Immature natural killer cell (primary cell): ENCODE measurements around the gene CDR2. TPM values are rescaled to one million over a fixed set of nuclear protein-coding genes. Genes with fewer than 3 reads are reported as not detected.
"Not testable (repeated sequence)": the region's sequence is repeated elsewhere in the genome, so short reads cannot be mapped to it uniquely, and the experiment has no call there.

Experiments
- DNase-seq, 3 donors: peaks; one replicate each; pipeline ENCODE4 v3.0.0; 2022; ENCODE audit warnings: mixed read lengths in 1 of 3
- H3K27ac Mint-ChIP-seq, 6 donors: one replicate each; pipeline ENCODE4 v1.8.0; 2020; ENCODE audit warnings: mixed read lengths in 6 of 6, mild to moderate bottlenecking in 5 of 6, inconsistent platforms in 4 of 6, moderate library complexity in 3 of 6
- H3K27me3 Mint-ChIP-seq, 3 donors: one replicate each; pipeline ENCODE4 v1.8.0; 2020 to 2021; ENCODE audit warnings: low read depth in 3 of 3, mild to moderate bottlenecking in 3 of 3, mixed read lengths in 3 of 3, moderate library complexity in 3 of 3, inconsistent platforms in 1 of 3
- H3K36me3 Mint-ChIP-seq, 3 donors: one replicate each; pipeline ENCODE4 v1.8.0; 2020; ENCODE audit warnings: mixed read lengths in 3 of 3, inconsistent platforms in 2 of 3, mild to moderate bottlenecking in 2 of 3
- H3K4me1 Mint-ChIP-seq, 2 donors: one replicate each; pipeline ENCODE4 v1.8.0; 2020; ENCODE audit warnings: inconsistent platforms in 2 of 2, mild to moderate bottlenecking in 2 of 2, mixed read lengths in 2 of 2, moderate library complexity in 1 of 2
- H3K4me3 Mint-ChIP-seq, 5 donors: one replicate each; pipeline ENCODE4 v1.8.0; 2020; ENCODE audit warnings: mild to moderate bottlenecking in 5 of 5, mixed read lengths in 5 of 5, inconsistent platforms in 3 of 5, moderate library complexity in 3 of 5
- H3K9me3 Mint-ChIP-seq, 6 donors: one replicate each; pipeline ENCODE4 v1.8.0; 2020; ENCODE audit warnings: mild to moderate bottlenecking in 6 of 6, mixed read lengths in 6 of 6, inconsistent platforms in 4 of 6, moderate library complexity in 3 of 6
- polyA plus RNA-seq, 3 donors: library from polyadenylated mRNA; unstranded; fragments of 300-500 nt; fragmentation: Illumina TruSeq; gene quantifications; one replicate each; pipeline ENCODE4 v1.2.3, GENCODE V29; 2021

CDR2 gene
- polyA plus RNA-seq, 3 donors from 2014 or later, result 9.6 to 21.7 (median 11.3) TPM

- Mint-ChIP-seq H3K4me1 (peaks cover 21 to 35% of the 10 kb centered on the region in 2 donors), H3K27ac (peak overlapping the region in 2 of 6 donors; percentile 8 to 19), H3K36me3 (peaks cover 7 to 10% (median 8%) of the 10 kb centered on the region in 3 donors), H3K4me3 (no peak overlapping the region), H3K27me3 (no peaks in the 10 kb centered on the region), H3K9me3 (no peaks in the 10 kb centered on the region)
- no peak for DNase-seq
Observed at GRCh38 chr16:22353933-22354541, 20.4 kb downstream of the CDR2 start.

- Mint-ChIP-seq H3K27me3 (no peaks in the 10 kb centered on the region), H3K4me1 (peaks cover 16 to 29% of the 10 kb centered on the region in 2 donors), H3K27ac (peak overlapping the region in 4 of 6 donors; percentile 8 to 43 (median 16)), H3K4me3 (no peak overlapping the region), H3K36me3 (peaks cover 10 to 13% (median 13%) of the 10 kb centered on the region in 3 donors), H3K9me3 (no peaks in the 10 kb centered on the region)
- no peak for DNase-seq
Observed at GRCh38 chr16:22353191-22353919, 21.1 kb downstream of the CDR2 start.

- Mint-ChIP-seq H3K9me3 (no peaks in the 10 kb centered on the region), H3K27me3 (no peaks in the 10 kb centered on the region), H3K27ac (no peak overlapping the region), H3K4me3 (no peak overlapping the region), H3K36me3 (peaks cover 10 to 13% (median 13%) of the 10 kb centered on the region in 3 donors), H3K4me1 (peaks cover 10 to 23% of the 10 kb centered on the region in 2 donors)
- DNase-seq, result no peak
Observed at GRCh38 chr16:22352723-22353122, 21.7 kb downstream of the CDR2 start.

DNA sequence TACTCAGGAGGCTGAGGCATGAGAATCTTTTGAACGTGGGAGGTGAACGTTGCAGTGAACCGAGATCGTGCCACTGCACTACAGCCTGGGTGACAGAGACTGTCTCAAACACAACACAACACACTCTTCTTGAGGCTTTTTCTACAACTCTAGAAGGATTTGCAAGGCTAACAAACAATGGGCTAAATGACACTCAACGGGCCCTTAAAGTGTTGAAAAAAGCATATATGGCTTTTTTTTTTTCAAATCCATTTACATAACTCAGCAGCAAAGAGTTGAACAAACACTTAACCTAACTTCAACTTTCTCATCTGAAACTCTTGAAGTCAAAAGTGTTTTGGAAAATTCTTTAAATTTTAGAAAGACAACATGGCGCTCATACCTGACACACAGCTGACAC lies 22.3 kb downstream of the CDR2 start:
- Mint-ChIP-seq H3K9me3 (no peaks in the 10 kb centered on the region), H3K4me1 (peaks cover 4 to 17% of the 10 kb centered on the region in 2 donors), H3K27me3 (peaks cover 0 to under 1% (median 0%) of the 10 kb centered on the region in 3 donors), H3K27ac (no peak overlapping the region), H3K36me3 (peaks cover 15 to 19% (median 17%) of the 10 kb centered on the region in 3 donors), H3K4me3 (no peak overlapping the region)
- DNase-seq, result no peak

DNA sequence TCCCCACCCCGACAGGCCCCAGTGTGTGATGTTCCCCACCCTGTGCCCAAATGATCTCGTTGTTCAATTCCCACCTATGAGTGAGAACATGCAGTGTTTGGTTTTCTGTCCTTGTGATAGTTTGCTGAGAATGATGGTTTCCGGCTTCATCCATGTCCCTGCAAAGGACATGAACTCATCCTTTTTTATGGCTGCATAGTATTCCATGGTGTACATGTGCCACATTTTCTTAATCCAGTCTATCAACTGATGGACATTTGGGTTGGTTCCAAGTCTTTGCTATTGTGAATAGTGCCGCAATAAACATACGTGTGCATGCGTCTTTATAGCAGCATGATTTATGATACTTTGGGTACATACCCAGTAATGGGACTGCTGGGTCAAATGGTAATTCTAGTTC lies 23.4 kb downstream of the CDR2 start:
- not testable (repeated sequence) for H3K9me3 Mint-ChIP-seq, H3K27ac Mint-ChIP-seq, H3K4me3 Mint-ChIP-seq, DNase-seq, H3K27me3 Mint-ChIP-seq
- H3K36me3 Mint-ChIP-seq, result peaks cover 15 to 24% (median 21%) of the 10 kb centered on the region in 3 donors
- H3K4me1 Mint-ChIP-seq, result peaks cover 2 to 15% of the 10 kb centered on the region in 2 donors

- Mint-ChIP-seq H3K9me3 (no peaks in the 10 kb centered on the region), H3K27me3 (peaks cover 0 to 3% (median 0%) of the 10 kb centered on the region in 3 donors), H3K4me1 (peaks cover 0 to 2% of the 10 kb centered on the region in 2 donors), H3K4me3 (no peak overlapping the region), H3K27ac (no peak overlapping the region), H3K36me3 (peaks cover 15 to 29% (median 21%) of the 10 kb centered on the region in 3 donors)
- no peak for DNase-seq
Observed at GRCh38 chr16:22348291-22348690, 26.1 kb downstream of the CDR2 start.

DNA sequence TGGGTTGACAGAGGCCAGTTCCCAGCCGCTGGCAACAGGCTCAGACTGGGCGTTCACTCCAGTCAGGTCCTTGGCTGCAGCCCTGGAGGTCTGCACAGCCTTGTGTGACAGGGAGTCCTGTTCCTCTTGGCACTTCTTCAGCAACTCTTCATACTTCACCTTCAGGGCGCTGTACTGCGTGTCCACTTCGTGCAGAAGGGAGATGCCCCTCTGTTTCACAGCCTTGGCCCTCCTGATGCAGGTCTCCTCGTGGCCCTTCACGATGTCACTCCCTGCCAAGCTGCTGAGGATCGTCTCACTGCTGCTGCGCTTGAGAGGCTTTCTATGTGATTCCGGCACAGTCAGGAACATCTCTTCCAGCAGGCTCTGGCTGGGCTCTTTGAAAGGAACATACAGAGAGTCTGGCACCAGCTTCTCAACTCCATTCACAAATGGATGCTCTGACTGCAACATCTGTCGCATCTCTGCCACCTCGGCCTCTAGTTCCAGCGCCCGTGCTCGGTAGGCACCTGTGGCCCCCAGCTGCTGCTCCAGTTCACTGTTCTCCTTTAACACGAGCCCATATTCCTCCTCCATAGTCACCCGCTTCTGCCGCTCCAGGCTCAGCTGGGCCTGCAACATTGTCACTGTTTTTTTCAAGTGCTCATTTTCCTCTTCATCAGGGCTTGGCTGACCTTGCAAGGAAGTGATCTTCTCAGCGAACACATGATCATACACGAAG lies 27.2 kb downstream of the CDR2 start:
- peaks cover 15 to 29% (median 21%) of the 10 kb centered on the region in 3 donors for H3K36me3 Mint-ChIP-seq
- peaks cover 0 to 3% (median 0%) of the 10 kb centered on the region in 3 donors for H3K27me3 Mint-ChIP-seq
- no peak for DNase-seq
- H3K9me3 Mint-ChIP-seq, result no peaks in the 10 kb centered on the region
- H3K4me3 Mint-ChIP-seq, result no peak overlapping the region
- peak overlapping the region in 1 of 6 donors; percentile 56 for H3K27ac Mint-ChIP-seq
- H3K4me1 Mint-ChIP-seq, result no peaks in the 10 kb centered on the region

DNA sequence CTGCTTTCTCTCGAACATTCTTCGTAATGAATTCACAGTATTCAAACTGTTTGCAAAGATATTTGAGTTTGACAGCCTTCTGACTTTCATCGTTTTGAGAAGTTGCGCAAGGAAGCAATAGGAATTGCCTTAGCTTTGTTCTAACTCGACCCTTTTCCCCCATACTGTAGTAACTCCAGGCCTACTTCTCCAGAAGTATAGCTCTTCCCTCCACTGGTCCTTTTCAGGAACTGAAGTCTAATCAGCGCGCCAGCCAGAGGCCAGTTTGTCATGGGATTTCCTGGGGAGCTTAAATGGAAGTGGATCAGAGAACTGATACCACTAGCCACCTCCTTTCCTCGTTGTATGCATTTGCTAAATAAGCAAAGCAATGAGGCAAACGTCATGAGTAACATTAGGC lies 27.9 kb downstream of the CDR2 start:
- Mint-ChIP-seq H3K27me3 (peaks cover 0 to 3% (median 0%) of the 10 kb centered on the region in 3 donors), H3K9me3 (peaks cover 0 to under 1% (median 0%) of the 10 kb centered on the region in 6 donors), H3K4me1 (no peaks in the 10 kb centered on the region), H3K27ac (peak overlapping the region in 2 of 6 donors; percentile 23 to 29), H3K36me3 (peaks cover 14 to 29% (median 21%) of the 10 kb centered on the region in 3 donors), H3K4me3 (no peak overlapping the region)
- no peak for DNase-seq

DNA sequence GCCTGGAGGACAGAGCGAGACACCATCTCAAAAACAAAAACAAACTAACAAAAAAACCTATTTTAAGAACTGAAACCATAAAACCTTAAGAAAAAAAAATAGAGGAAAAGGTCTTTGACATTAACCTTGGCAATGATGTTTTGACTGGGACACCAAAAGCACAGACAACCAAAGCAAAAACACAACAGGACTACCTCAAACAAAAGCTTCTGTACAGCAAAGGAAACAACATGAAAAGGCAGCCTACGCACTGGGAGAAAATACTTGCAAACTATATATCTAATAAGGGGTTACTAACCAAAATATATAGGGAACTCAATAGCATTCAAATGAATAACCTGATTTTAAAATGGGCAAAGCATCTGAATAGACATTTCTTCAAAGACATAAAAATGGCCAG lies 32.3 kb downstream of the CDR2 start:
- H3K4me1 Mint-ChIP-seq, result no peaks in the 10 kb centered on the region
- H3K4me3 Mint-ChIP-seq, result no peak overlapping the region
- peak overlapping the region in 2 of 6 donors; percentile 40 to 45 for H3K27ac Mint-ChIP-seq
- H3K9me3 Mint-ChIP-seq, result peaks cover 10 to 25% (median 15%) of the 10 kb centered on the region in 6 donors
- DNase-seq, result no peak
- H3K27me3 Mint-ChIP-seq, result peaks cover 0 to 6% (median 0%) of the 10 kb centered on the region in 3 donors
- H3K36me3 Mint-ChIP-seq, result peaks cover 23 to 28% (median 27%) of the 10 kb centered on the region in 3 donors

- no peak for DNase-seq
- H3K4me1 Mint-ChIP-seq, result no peaks in the 10 kb centered on the region
- no peak overlapping the region for H3K27ac Mint-ChIP-seq
- no peak overlapping the region for H3K4me3 Mint-ChIP-seq
- peaks cover 0 to 6% (median 0%) of the 10 kb centered on the region in 3 donors for H3K27me3 Mint-ChIP-seq
- H3K36me3 Mint-ChIP-seq, result peaks cover 30 to 38% (median 32%) of the 10 kb centered on the region in 3 donors
- peaks cover 15 to 36% (median 26%) of the 10 kb centered on the region in 6 donors for H3K9me3 Mint-ChIP-seq
Observed at GRCh38 chr16:22340945-22341344, 33.5 kb downstream of the CDR2 start.

DNA sequence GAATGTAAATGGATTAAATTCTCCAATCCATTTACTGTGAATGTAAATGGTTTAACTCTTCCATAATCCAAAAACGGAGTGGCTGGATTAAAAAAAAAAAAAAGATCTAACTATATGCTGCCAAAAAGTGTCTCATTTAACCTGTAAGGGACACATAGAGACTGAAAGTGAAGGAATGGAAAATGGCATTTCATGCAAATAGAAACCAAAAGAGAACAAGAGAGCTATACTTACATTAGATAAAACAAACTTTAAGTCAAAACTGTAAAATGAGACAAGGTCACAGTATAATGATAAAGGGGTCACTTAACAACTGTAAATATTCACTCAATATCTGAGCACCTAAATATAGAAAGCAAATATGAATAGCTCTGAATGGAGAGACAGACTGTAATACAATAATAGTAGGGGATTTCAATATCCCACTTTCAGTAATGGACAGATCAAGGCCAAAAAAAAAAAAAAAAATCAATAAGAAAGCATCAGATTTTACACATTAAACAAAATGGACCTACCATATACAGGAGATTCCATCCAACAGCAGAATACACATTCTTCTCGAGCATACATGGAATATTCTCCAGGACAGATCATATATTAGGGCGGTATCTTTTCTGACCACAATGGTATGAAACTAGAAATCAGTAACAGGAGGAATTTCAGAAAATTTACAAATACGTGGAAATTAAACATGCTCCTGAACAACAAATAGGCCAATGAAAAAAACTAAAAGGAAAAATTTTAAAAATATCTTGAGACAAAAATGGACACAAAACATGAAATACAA lies 36.4 kb downstream of the CDR2 start:
- no peak for DNase-seq
- Mint-ChIP-seq H3K9me3 (peaks cover 15 to 36% (median 26%) of the 10 kb centered on the region in 6 donors), H3K4me1 (no peaks in the 10 kb centered on the region), H3K4me3 (no peak overlapping the region), H3K36me3 (peaks cover 52 to 64% (median 54%) of the 10 kb centered on the region in 3 donors), H3K27ac (no peak overlapping the region), H3K27me3 (peaks cover 0 to 6% (median 2%) of the 10 kb centered on the region in 3 donors)

DNA sequence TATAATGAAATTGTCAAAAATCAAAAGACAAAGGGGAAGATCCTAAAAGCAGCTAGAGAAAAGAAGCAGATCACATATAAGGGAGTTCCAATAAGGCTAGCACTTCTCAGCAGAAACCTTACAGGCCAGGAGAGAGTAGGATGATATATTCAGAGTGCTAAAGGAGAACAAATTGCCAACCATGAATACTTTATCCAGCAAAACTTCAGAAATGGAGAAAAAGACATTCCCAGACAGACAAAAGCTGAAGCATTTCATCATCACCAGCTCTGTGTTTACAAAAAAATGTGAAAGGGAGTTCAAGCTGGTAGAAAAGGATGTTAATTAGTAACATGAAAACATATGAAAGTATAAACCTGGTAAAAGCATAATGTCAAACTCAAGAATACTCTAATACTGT lies 37.4 kb downstream of the CDR2 start:
- peaks cover 0 to 6% (median 2%) of the 10 kb centered on the region in 3 donors for H3K27me3 Mint-ChIP-seq
- no peak for DNase-seq
- H3K27ac Mint-ChIP-seq, result no peak overlapping the region
- peaks cover 15 to 36% (median 26%) of the 10 kb centered on the region in 6 donors for H3K9me3 Mint-ChIP-seq
- H3K4me1 Mint-ChIP-seq, result no peaks in the 10 kb centered on the region
- peaks cover 55 to 69% (median 59%) of the 10 kb centered on the region in 3 donors for H3K36me3 Mint-ChIP-seq
- no peak overlapping the region for H3K4me3 Mint-ChIP-seq

- Mint-ChIP-seq H3K27ac (no peak overlapping the region), H3K9me3 (peaks cover 15 to 36% (median 26%) of the 10 kb centered on the region in 6 donors), H3K4me1 (no peaks in the 10 kb centered on the region), H3K4me3 (no peak overlapping the region), H3K36me3 (peaks cover 59 to 71% (median 63%) of the 10 kb centered on the region in 3 donors), H3K27me3 (peaks cover 0 to 6% (median 2%) of the 10 kb centered on the region in 3 donors)
- no peak for DNase-seq
Observed at GRCh38 chr16:22336581-22336980, 37.8 kb downstream of the CDR2 start.
